Measurements from ENCODE around the gene EWSR1. TPM values are rescaled to one million over a fixed set of nuclear protein-coding genes. Genes with fewer than 3 reads are reported as not detected.

The EWSR1 gene
- total RNA-seq, 2 experiments from 2014 or later = 292 to 309 TPM

DNA sequence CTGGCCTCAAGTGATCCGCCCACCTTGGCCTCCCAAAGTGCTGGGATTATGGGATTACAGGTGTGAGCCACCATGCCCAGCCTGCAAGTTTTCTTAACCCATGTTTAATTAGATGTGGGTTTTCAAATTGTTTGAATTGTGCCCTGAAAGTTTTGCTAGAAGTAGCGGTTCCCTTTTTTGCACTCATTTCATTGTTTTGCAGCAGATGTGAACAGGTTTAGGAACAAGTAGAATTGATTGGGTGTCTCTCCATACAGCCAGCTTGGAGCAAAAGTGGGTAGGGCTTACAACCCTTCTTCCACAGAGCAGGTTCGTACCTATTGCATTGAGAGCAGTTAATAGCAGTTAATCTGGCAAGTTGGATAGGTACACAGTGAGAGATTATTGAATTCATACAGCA, 16.1 kb downstream of the EWSR1 start:
- H3K36me3 ChIP-seq (ENCODE audit: insufficient read depth, low read length) = peaks cover 86% of the 10 kb centered on the region
- H3K27ac ChIP-seq (ENCODE audit: low read depth in 1 of 2, low read length in 2 of 2) = no peak overlapping the region
- no peaks in the 10 kb centered on the region for H3K4me1 ChIP-seq (ENCODE audit: insufficient read depth, low read length)
- Mint-ChIP-seq H3K4me1 (ENCODE audit: low read depth) (peaks cover 23% of the 10 kb centered on the region), H3K36me3 (ENCODE audit: low read depth) (peaks cover 100% of the 10 kb centered on the region), H3K4me3 (no peak overlapping the region), H3K27ac (peak overlapping the region; percentile 39), H3K9me3 (no peaks in the 10 kb centered on the region), H3K27me3 (no peaks in the 10 kb centered on the region)
- H3K27me3 ChIP-seq (ENCODE audit: control insufficient read depth in 1 of 2, insufficient read depth in 2 of 2, low read length in 2 of 2) = no peaks in the 10 kb centered on the region
- TF ChIP-seq, protein P1, sequence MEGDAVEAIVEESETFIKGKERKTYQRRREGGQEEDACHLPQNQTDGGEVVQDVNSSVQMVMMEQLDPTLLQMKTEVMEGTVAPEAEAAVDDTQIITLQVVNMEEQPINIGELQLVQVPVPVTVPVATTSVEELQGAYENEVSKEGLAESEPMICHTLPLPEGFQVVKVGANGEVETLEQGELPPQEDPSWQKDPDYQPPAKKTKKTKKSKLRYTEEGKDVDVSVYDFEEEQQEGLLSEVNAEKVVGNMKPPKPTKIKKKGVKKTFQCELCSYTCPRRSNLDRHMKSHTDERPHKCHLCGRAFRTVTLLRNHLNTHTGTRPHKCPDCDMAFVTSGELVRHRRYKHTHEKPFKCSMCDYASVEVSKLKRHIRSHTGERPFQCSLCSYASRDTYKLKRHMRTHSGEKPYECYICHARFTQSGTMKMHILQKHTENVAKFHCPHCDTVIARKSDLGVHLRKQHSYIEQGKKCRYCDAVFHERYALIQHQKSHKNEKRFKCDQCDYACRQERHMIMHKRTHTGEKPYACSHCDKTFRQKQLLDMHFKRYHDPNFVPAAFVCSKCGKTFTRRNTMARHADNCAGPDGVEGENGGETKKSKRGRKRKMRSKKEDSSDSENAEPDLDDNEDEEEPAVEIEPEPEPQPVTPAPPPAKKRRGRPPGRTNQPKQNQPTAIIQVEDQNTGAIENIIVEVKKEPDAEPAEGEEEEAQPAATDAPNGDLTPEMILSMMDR (IDR thresholded peaks at IDR 0.05) = no peak
- no peak overlapping the region for H3K4me3 ChIP-seq (ENCODE audit: low read length)
- no peak for DNase-seq
- ChIA-PET POLR2A (interaction anchor here (0.6 to 1.2 kb wide), 2 partner anchors 10 to 14 kb away, joined by 3 to 4 read pairs; no protein-coding TSS in a partner anchor), CTCF (no interaction called here)
- intact Hi-C loops (cut with DNase I, micrococcal nuclease) = no loop called here
- no peaks in the 10 kb centered on the region for H3K9me3 ChIP-seq (ENCODE audit: control insufficient read depth in 1 of 2, insufficient read depth in 1 of 2, low read length in 2 of 2)
- ATAC-seq (ENCODE audit: poor library complexity) = no peak

DNA sequence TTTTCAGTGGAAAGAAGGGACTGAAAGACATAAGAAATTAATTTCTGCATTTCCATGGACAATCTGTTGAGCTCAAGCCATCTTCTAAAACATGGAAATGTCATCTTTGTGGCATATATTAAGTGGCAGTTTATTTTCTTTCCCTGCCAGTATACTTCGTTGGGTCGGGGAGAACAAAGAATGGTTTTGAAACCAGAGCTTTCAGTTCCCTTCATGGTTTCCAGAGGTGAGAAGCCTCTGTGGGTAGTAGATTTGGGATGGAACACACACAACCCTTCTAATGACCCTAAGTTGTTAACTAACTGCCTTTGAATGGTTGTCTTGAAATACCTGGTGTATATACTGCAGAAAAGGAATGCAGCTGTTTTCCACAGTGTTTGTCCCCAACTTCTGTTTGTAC, 20.8 kb downstream of the EWSR1 start:
- Histone ChIP-seq H3K4me1 (ENCODE audit: insufficient read depth, low read length) (no peaks in the 10 kb centered on the region), H3K27me3 (ENCODE audit: control insufficient read depth in 1 of 2, insufficient read depth in 2 of 2, low read length in 2 of 2) (no peaks in the 10 kb centered on the region), H3K9me3 (ENCODE audit: control insufficient read depth in 1 of 2, insufficient read depth in 1 of 2, low read length in 2 of 2) (no peaks in the 10 kb centered on the region), H3K36me3 (ENCODE audit: insufficient read depth, low read length) (peaks cover 96% of the 10 kb centered on the region), H3K27ac (ENCODE audit: low read depth in 1 of 2, low read length in 2 of 2) (no peak overlapping the region), H3K4me3 (ENCODE audit: low read length) (no peak overlapping the region)
- DNase-seq (no peak), ATAC-seq (ENCODE audit: poor library complexity) (no peak)
- no peak overlapping the region for H3K4me3 Mint-ChIP-seq
- H3K9me3 Mint-ChIP-seq = no peaks in the 10 kb centered on the region
- TF ChIP-seq, protein P1 (IDR thresholded peaks at IDR 0.05) = no peak
- H3K27ac Mint-ChIP-seq = no peak overlapping the region
- CTCF ChIA-PET = interaction anchor here (1.9 kb wide), 1 partner anchor 43 kb away, joined by 5 read pairs; no protein-coding TSS in a partner anchor
- no peaks in the 10 kb centered on the region for H3K27me3 Mint-ChIP-seq
- peaks cover 26% of the 10 kb centered on the region for H3K4me1 Mint-ChIP-seq (ENCODE audit: low read depth)
- H3K36me3 Mint-ChIP-seq (ENCODE audit: low read depth) = peaks cover 96% of the 10 kb centered on the region
- POLR2A ChIA-PET = interaction anchor here (1.1 kb wide), 1 partner anchor 15 kb away, joined by 3 read pairs; no protein-coding TSS in a partner anchor
- intact Hi-C loops (cut with DNase I, micrococcal nuclease) = no loop called here

DNA sequence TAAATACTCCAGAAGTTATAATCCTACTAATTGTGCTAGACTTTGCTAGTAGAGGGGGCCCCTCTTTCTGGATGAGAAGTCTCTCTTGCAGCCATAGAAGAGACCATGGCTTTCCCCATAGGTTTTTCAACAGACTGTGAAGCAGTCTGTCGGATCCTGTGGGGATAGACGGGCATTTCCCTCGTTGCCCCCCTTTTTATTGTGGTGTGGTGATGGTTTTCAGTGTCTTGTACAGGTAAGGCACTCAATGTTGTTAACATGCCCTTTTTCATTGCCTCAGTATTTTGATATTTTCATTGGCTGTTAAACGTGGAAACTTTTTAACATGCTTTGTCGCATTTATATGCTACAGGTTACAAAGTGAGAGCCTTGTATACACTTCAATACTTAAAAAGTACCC, 22.0 kb downstream of the EWSR1 start:
- Mint-ChIP-seq H3K4me1 (ENCODE audit: low read depth) (peaks cover 26% of the 10 kb centered on the region), H3K36me3 (ENCODE audit: low read depth) (peaks cover 96% of the 10 kb centered on the region), H3K9me3 (no peaks in the 10 kb centered on the region), H3K27ac (no peak overlapping the region), H3K4me3 (no peak overlapping the region), H3K27me3 (no peaks in the 10 kb centered on the region)
- CTCF ChIA-PET = no interaction called here
- Histone ChIP-seq H3K36me3 (ENCODE audit: insufficient read depth, low read length) (peaks cover 95% of the 10 kb centered on the region), H3K27me3 (ENCODE audit: control insufficient read depth in 1 of 2, insufficient read depth in 2 of 2, low read length in 2 of 2) (no peaks in the 10 kb centered on the region), H3K9me3 (ENCODE audit: control insufficient read depth in 1 of 2, insufficient read depth in 1 of 2, low read length in 2 of 2) (no peaks in the 10 kb centered on the region), H3K4me3 (ENCODE audit: low read length) (no peak overlapping the region), H3K4me1 (ENCODE audit: insufficient read depth, low read length) (no peaks in the 10 kb centered on the region), H3K27ac (ENCODE audit: low read depth in 1 of 2, low read length in 2 of 2) (no peak overlapping the region)
- intact Hi-C loops (cut with DNase I, micrococcal nuclease) = no loop called here
- ATAC-seq (ENCODE audit: poor library complexity) = no peak
- peak in 1 of 14 experiments; percentile 15 for DNase-seq
- TF ChIP-seq, protein P1 (IDR thresholded peaks at IDR 0.05) = no peak
- POLR2A ChIA-PET = no interaction called here

Measured in CD4-positive, alpha-beta T cell (primary cell).